ENCODE results near the gene PGAP2. TPM values are rescaled to one million over a fixed set of nuclear protein-coding genes. Genes with fewer than 3 reads are reported as not detected.
A peak's percentile ranks its signal among the peaks of the same experiment; 100 is the strongest.

The PGAP2 gene
- total and polyA plus RNA-seq, 2 of the 13 experiments (the other 11 are each of a cell fraction or from before 2014, with no cell fraction given) = 21.5 to 47.8 TPM

DNA sequence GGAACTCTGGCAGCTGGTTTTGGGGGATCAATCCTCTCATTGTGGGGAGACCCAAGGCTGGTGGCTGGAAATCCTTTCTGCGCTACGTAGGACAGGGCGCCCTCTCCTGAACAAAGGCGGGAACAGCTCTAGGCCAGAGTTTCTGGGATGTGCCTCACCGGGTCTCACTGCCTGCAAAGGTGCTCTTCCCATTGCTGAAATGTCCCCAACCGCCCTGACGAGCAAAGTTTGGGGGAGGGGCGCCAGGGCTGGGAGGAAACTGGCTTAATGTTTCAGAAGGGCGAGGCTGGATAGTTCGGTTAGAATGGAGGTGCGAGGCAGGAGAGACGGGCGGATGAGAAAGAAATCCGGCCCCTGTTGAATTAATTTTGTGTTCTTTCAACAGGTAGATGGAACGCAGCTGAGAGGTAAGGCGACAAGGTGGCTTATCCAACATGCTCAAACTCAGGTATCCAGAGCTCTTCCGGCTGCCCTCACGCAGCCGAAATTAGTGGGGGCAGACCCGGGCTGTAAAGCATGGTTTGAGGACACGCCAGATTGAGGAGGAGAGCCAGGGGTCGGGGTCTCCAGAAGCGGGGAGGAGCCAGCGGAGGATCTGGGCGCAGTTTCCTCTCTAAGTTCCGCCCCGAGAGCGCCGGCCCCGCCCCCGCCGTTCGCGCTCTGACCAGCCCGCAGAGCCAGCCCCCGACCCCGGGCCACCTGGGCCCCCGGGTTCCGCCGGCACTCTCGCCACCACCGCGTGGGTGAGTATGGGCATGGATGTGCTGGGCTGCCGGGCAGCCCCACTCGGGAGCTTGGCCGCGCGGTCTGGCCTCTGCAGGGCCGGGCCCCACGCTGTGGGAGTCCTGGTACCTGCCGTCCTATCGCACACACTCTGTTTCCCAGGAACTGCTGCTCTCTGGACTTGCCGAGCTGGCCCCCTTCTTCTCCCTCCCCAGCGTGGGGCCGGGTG, at the start of gene PGAP2 (continued):
- TF ChIP-seq, protein P1, sequence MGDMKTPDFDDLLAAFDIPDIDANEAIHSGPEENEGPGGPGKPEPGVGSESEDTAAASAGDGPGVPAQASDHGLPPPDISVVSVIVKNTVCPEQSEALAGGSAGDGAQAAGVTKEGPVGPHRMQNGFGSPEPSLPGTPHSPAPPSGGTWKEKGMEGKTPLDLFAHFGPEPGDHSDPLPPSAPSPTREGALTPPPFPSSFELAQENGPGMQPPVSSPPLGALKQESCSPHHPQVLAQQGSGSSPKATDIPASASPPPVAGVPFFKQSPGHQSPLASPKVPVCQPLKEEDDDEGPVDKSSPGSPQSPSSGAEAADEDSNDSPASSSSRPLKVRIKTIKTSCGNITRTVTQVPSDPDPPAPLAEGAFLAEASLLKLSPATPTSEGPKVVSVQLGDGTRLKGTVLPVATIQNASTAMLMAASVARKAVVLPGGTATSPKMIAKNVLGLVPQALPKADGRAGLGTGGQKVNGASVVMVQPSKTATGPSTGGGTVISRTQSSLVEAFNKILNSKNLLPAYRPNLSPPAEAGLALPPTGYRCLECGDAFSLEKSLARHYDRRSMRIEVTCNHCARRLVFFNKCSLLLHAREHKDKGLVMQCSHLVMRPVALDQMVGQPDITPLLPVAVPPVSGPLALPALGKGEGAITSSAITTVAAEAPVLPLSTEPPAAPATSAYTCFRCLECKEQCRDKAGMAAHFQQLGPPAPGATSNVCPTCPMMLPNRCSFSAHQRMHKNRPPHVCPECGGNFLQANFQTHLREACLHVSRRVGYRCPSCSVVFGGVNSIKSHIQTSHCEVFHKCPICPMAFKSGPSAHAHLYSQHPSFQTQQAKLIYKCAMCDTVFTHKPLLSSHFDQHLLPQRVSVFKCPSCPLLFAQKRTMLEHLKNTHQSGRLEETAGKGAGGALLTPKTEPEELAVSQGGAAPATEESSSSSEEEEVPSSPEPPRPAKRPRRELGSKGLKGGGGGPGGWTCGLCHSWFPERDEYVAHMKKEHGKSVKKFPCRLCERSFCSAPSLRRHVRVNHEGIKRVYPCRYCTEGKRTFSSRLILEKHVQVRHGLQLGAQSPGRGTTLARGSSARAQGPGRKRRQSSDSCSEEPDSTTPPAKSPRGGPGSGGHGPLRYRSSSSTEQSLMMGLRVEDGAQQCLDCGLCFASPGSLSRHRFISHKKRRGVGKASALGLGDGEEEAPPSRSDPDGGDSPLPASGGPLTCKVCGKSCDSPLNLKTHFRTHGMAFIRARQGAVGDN (CRISPR knock-in tag; IDR thresholded peaks at IDR 0.05) = peak; percentile 68
- TF ChIP-seq ZNF205 (CRISPR knock-in tag; IDR thresholded peaks at IDR 0.05) (no peak), CENPBD1 (CRISPR knock-in tag; IDR thresholded peaks at IDR 0.05; ENCODE audit: borderline replicate concordance, low read depth) (no peak), SOX6 (IDR thresholded peaks at IDR 0.05) (no peak), SOX6 (CRISPR knock-in tag; IDR thresholded peaks at IDR 0.05) (no peak; the same call in 1 of the 2 replicates), NFYB (CRISPR knock-in tag; IDR thresholded peaks at IDR 0.05) (no peak), RXRA (CRISPR knock-in tag; IDR thresholded peaks at IDR 0.05) (no peak; the same call in 1 of the 2 replicates), BRF2 (CRISPR knock-in tag; IDR thresholded peaks at IDR 0.05) (no peak), STAG1 (CRISPR knock-in tag; IDR thresholded peaks at IDR 0.05) (peak; percentile 52), ZNF333 (CRISPR knock-in tag; IDR thresholded peaks at IDR 0.05; ENCODE audit: borderline replicate concordance) (no peak), XRCC5 (optimal IDR thresholded peaks at IDR 0.05; ENCODE audit: low read length) (peak; percentile 75), CAMTA2 (CRISPR knock-in tag; IDR thresholded peaks at IDR 0.05; ENCODE audit: borderline replicate concordance) (no peak), ZNF768 (CRISPR knock-in tag; IDR thresholded peaks at IDR 0.05) (peak; percentile 36; the same call in 1 of the 2 replicates), ZNF263 (CRISPR knock-in tag; IDR thresholded peaks at IDR 0.05) (peak; percentile 10; the same call in 1 of the 2 replicates), ZNF576 (CRISPR knock-in tag; IDR thresholded peaks at IDR 0.05) (no peak), PLRG1 (conservative IDR thresholded peaks at IDR 0.05) (no peak), YEATS4 (CRISPR knock-in tag; IDR thresholded peaks at IDR 0.05; ENCODE audit: borderline replicate concordance) (peak; percentile 33; the same call in 1 of the 2 replicates), HOXA7 (CRISPR knock-in tag; IDR thresholded peaks at IDR 0.05) (0 out of 2 replicates have a peak, but pooled peaks have one; percentile 74), HOXD1 (CRISPR knock-in tag; IDR thresholded peaks at IDR 0.05) (0 out of 2 replicates have a peak, but pooled peaks have one; percentile 52)
- TF ChIP-seq, protein P2, sequence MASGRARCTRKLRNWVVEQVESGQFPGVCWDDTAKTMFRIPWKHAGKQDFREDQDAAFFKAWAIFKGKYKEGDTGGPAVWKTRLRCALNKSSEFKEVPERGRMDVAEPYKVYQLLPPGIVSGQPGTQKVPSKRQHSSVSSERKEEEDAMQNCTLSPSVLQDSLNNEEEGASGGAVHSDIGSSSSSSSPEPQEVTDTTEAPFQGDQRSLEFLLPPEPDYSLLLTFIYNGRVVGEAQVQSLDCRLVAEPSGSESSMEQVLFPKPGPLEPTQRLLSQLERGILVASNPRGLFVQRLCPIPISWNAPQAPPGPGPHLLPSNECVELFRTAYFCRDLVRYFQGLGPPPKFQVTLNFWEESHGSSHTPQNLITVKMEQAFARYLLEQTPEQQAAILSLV (CRISPR knock-in tag; IDR thresholded peaks at IDR 0.05; ENCODE audit: borderline replicate concordance) = peak; percentile 59; the same call in 1 of the 2 replicates

Data from HepG2 (cell line).